HUES48 (cell line): ENCODE results near the gene GLIS1.
"Not testable (repeated sequence)": the region's sequence is repeated elsewhere in the genome, so short reads cannot be mapped to it uniquely, and the experiment has no call there.

Experiments used
- H3K27ac ChIP-seq: one replicate; pipeline ENCODE4 v1.7.0; 2013; ENCODE audit warnings: low read depth, low read length, inconsistent platforms
- H3K27me3 ChIP-seq: 2 replicates; pipeline ENCODE4 v1.6.1; 2013; ENCODE audit warnings: mild to moderate bottlenecking, low read length; ENCODE audit not compliant: control insufficient read depth, insufficient read depth
- H3K36me3 ChIP-seq: 2 replicates; pipeline ENCODE4 v1.6.1; 2013; ENCODE audit warnings: low read length; ENCODE audit not compliant: control insufficient read depth, insufficient read depth
- H3K4me1 ChIP-seq: 2 replicates; pipeline ENCODE4 v1.6.1; 2013; ENCODE audit warnings: mild to moderate bottlenecking, low read length; ENCODE audit not compliant: control insufficient read depth, insufficient read depth
- H3K4me3 ChIP-seq: 2 replicates; pipeline ENCODE4 v1.5.1; 2013; ENCODE audit warnings: mild to moderate bottlenecking, low read depth, low read length
- H3K9ac ChIP-seq: 2 replicates; pipeline ENCODE4 v1.6.1; 2013; ENCODE audit warnings: mild to moderate bottlenecking, low read depth, low read length, moderate library complexity
- H3K9me3 ChIP-seq: 2 replicates; pipeline ENCODE4 v1.6.1; 2013; ENCODE audit warnings: low read length; ENCODE audit not compliant: control insufficient read depth, insufficient read depth

GLIS1 gene

DNA sequence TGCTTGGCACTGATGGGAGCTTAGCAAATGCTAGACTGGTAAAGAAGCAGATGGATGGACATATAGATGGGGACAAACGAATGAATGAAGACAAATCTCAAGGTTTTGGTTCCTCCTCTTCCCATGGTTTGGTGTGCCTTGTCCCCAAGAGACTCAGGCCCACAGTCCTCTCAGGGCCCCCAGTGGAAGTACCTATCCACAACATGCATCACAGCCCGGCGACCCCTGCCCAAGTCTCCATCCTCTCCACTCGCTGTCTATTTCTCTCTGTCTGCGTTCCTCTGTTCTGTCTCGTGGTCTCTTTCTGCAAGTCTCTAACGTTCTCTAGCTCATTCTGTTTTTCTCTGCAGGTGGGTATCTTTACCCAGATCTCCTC lies 85.8 kb downstream of the GLIS1 start:
- no peak overlapping the region for H3K9ac ChIP-seq
- no peak overlapping the region for H3K4me3 ChIP-seq
- H3K9me3 ChIP-seq = no peaks in the 10 kb centered on the region
- no peak overlapping the region for H3K27ac ChIP-seq
- H3K27me3 ChIP-seq = no peaks in the 10 kb centered on the region
- no peaks in the 10 kb centered on the region for H3K36me3 ChIP-seq
- no peaks in the 10 kb centered on the region for H3K4me1 ChIP-seq

DNA sequence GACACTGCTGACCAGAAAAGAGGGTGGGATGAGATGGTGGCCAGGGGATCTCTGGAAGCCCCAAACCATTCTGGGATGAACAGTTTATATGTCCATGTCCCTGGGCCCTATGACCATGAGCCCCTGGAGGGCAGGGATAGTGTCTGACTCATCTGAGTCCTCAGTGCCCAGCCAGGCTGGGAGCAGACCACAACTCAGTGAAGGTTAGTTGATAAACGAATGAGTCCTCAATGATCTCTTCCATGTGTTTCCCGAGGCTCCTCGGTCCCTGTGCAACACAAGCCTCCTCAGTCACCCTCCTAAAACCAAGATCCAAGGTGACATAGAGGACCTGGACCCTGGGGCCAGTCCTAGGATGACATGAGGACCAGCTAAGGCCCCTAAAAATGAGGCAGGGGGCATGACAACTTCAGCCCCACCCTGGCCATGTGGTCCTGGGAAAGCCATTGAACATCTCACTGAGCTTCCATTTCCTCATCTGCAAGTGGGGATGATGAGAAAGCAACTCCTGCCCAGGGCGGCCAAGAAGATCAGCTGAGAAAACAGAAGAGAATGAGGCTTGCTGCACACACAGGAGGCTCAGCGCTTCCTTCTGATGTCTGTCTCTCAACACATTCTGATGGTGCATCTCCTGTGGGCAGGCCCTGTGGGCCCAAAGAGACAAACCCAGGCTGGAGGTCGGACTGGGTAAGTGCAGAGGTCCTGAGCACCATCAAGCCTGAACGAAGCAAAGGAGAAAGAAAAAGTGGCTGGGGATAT lies 86.3 kb downstream of the GLIS1 start:
- no peaks in the 10 kb centered on the region for H3K27me3 ChIP-seq
- no peaks in the 10 kb centered on the region for H3K36me3 ChIP-seq
- no peaks in the 10 kb centered on the region for H3K4me1 ChIP-seq
- no peak overlapping the region for H3K27ac ChIP-seq
- H3K9ac ChIP-seq = no peak overlapping the region
- no peaks in the 10 kb centered on the region for H3K9me3 ChIP-seq
- no peak overlapping the region for H3K4me3 ChIP-seq

DNA sequence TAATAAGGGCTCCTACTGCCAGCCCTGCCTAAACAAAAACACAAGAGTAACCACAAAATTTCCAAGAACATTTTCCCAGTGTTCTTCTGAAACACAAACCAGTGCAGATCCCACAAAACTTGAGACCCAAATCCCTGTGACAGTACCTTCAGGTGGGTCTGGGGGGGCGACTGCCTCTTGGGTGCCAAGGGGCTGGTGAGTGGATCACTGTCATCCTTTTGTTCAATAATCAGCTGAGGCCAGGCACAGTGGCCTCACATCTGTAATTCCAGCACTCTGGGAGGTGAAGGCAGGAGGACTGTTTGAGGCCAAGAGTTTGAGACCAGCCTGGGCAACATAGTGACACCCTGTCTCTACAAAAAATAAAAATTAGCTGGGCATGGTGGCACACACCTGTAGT lies 87.6 kb downstream of the GLIS1 start:
- H3K9ac ChIP-seq = no peak overlapping the region
- no peak overlapping the region for H3K4me3 ChIP-seq
- H3K36me3 ChIP-seq = no peaks in the 10 kb centered on the region
- no peaks in the 10 kb centered on the region for H3K9me3 ChIP-seq
- H3K4me1 ChIP-seq = no peaks in the 10 kb centered on the region
- no peak overlapping the region for H3K27ac ChIP-seq
- H3K27me3 ChIP-seq = no peaks in the 10 kb centered on the region

DNA sequence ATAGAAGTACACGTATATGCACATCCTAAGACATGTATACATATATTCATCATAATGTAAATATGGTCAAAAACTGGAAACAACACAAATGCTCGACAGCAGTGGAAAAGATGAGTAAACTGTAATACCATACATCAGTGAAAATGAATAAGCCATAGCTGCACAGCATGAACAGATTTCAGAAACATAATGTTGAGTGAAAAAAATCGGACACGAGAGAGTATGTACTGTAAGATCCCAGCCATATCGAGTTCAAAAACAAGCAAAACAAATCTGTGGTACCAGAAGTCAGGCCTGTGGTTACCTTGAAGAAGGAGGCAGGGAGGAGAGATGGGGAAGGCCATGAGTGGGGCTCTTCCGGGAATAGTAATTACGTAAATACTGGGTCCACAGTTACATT lies 90.4 kb downstream of the GLIS1 start:
- no peaks in the 10 kb centered on the region for H3K4me1 ChIP-seq
- H3K27me3 ChIP-seq = no peaks in the 10 kb centered on the region
- no peaks in the 10 kb centered on the region for H3K9me3 ChIP-seq
- H3K4me3 ChIP-seq = no peak overlapping the region
- H3K36me3 ChIP-seq = no peaks in the 10 kb centered on the region
- no peak overlapping the region for H3K27ac ChIP-seq
- no peak overlapping the region for H3K9ac ChIP-seq

DNA sequence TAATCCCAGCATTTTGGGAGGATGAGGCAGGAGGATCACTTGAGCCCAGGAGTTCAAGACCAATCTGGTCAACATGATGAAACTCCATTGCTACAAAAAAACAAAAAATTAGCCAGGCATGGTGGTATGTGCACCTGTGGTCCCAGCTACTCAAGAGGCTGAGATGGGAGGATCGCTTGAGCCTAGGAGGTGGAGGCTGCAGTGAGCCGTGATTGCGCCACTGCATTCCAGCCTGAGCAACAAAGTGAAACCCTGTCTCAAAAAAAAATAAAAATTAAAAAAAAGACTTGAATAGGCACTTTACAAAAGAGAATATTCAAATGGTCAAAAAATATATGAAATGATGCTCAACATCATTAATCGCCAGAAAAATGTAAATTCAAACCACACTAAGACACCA lies 91.0 kb downstream of the GLIS1 start:
- not testable (repeated sequence) for H3K27me3 ChIP-seq, H3K9me3 ChIP-seq, H3K27ac ChIP-seq, H3K36me3 ChIP-seq, H3K4me1 ChIP-seq, H3K4me3 ChIP-seq, H3K9ac ChIP-seq

DNA sequence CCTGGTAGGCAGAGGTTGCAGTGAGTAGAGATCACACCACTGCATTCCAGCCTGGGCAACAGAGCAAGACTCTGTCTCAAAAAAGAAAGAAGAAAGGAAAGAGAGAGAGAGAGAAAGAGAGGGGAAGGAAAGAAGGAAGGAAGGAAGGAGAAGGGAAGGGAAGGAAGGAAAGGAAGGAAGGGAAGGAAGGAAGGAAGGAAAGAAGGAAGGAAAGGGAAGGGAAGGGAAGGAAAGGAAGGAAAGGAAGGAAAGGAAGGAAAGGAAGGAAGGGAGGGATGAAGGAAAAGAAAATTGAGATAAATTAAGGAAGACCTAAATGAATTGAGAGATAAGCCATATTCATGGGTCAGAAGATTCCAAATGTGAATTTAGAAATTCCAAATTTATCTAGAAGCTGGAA lies 92.2 kb downstream of the GLIS1 start:
- no peak overlapping the region for H3K27ac ChIP-seq
- no peaks in the 10 kb centered on the region for H3K36me3 ChIP-seq

DNA sequence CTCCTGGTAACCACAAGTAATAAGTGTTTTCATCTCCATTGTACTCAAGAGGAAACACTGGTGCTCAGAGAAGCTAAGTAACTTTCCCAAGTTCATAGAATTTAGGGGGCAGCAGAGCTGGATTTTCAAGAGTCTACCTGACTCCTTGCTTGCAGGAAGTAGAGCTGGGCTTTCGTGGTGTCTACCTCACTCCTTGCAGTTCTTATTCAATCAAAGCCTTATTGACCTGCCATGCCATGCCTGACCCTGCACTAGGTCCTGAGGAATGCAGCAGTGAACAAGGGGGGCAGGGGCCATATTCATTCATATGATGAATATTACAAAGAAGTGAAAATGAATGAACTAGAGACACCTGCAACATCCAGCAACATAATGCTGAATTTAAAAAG lies 93.3 kb downstream of the GLIS1 start:
- no peak overlapping the region for H3K4me3 ChIP-seq
- H3K9me3 ChIP-seq = no peaks in the 10 kb centered on the region
- H3K9ac ChIP-seq = no peak overlapping the region
- H3K4me1 ChIP-seq = no peaks in the 10 kb centered on the region
- no peaks in the 10 kb centered on the region for H3K27me3 ChIP-seq
- no peak overlapping the region for H3K27ac ChIP-seq
- H3K36me3 ChIP-seq = no peaks in the 10 kb centered on the region

More for the DNA sequence above, 92.2 kb downstream of the GLIS1 start:
- Histone ChIP-seq H3K4me3 (no peak overlapping the region), H3K9ac (no peak overlapping the region), H3K27me3 (no peaks in the 10 kb centered on the region), H3K9me3 (no peaks in the 10 kb centered on the region), H3K4me1 (no peaks in the 10 kb centered on the region)

DNA sequence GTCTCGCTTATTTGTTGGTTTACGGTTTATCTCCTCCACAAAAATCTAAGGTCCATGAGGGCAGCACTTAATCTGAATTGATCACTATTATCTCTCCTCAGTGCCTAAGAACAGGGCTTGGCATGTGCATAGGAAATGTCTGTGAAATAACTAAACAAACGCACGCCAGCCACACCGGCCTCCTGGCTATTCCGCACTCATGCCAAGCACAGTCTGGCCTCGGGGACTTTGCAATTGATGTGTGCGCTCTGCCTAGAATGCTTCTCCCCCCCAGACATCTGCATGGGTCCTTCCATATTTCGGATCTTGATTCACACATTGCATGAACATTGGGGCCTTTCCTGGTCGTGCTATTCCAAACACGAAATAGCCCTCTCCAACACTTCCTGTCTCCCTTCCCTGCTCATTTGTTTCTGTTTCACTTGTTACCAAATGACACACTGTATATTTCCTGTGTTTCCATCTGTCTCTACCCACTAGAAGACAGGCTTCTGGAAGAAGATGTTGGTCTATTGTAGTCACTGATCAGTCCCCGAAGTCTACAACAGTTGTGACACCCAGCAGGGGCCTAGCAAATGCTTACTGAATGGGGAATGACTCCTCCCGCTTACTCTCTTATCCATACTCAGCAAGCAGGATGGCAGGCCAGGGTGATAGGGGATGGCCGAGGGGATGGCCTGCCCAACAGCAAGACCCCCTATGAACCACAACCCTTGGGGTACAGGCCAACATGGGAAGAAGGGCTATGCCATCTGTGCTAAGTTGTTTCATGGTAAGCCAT lies 93.9 kb downstream of the GLIS1 start:
- Histone ChIP-seq H3K4me1 (no peaks in the 10 kb centered on the region), H3K27me3 (no peaks in the 10 kb centered on the region), H3K4me3 (no peak overlapping the region), H3K9me3 (no peaks in the 10 kb centered on the region), H3K9ac (no peak overlapping the region), H3K36me3 (no peaks in the 10 kb centered on the region), H3K27ac (no peak overlapping the region)

DNA sequence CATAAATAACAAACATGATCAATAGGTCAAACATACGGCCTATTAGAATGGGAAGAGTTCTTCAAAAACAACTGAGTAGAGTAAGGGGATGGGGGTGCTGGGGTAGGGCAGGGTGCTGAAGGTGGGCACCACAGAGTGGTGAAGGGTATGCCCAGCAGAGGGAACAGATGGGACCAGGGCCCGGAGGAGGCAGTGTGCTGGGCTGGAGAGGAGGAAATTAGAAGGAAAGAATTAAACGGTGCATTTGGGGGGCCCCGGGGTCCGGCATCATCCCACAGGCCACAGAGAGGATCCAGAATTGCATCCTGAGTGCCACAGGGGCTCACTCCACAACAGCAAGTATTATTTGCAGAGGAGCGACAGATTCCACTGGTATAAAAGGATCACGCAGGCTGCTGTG lies 94.5 kb downstream of the GLIS1 start:
- H3K9me3 ChIP-seq = no peaks in the 10 kb centered on the region
- H3K36me3 ChIP-seq = no peaks in the 10 kb centered on the region
- no peaks in the 10 kb centered on the region for H3K4me1 ChIP-seq
- no peak overlapping the region for H3K27ac ChIP-seq
- H3K27me3 ChIP-seq = no peaks in the 10 kb centered on the region
- no peak overlapping the region for H3K4me3 ChIP-seq
- no peak overlapping the region for H3K9ac ChIP-seq

DNA sequence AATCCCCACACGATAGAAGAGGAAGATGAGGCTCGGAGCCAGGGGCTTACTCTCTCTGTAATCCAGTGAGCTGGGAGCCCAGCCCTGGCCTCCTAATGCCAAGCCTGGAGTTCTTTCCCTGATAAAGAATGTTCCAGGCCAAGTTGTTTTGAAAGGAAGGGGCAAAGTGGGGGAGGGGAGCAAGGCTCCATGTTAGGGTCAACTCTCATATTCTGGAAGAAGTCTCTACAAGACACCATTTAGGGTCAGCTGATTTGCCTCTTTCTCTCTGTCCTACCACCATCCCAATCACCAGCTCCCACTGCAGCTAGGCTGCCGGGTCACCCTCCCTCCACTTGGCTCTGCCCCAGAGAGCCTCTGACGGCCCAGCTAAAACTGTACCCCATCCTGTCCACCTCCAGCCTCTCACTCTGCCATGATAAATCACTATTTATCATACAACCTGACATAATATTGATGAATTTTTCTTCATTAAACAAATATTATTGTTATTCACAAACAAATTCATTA lies 95.0 kb downstream of the GLIS1 start:
- Histone ChIP-seq H3K4me1 (no peaks in the 10 kb centered on the region), H3K9ac (no peak overlapping the region), H3K4me3 (no peak overlapping the region), H3K9me3 (no peaks in the 10 kb centered on the region), H3K27ac (no peak overlapping the region), H3K36me3 (no peaks in the 10 kb centered on the region), H3K27me3 (no peaks in the 10 kb centered on the region)
